Astrocyte of the hippocampus (primary cell): ENCODE data around the gene TXNDC12.
A peak's percentile ranks its signal among the peaks of the same experiment; 100 is the strongest.
"Not testable (repeated sequence)": the region's sequence is repeated elsewhere in the genome, so short reads cannot be mapped to it uniquely, and the experiment has no call there.

Experiments used
- DNase-seq: peaks from one replicate; pipeline ENCODE4 v3.0.0; 2011; ENCODE audit warnings: low read depth, low spot score

TXNDC12 gene

DNA sequence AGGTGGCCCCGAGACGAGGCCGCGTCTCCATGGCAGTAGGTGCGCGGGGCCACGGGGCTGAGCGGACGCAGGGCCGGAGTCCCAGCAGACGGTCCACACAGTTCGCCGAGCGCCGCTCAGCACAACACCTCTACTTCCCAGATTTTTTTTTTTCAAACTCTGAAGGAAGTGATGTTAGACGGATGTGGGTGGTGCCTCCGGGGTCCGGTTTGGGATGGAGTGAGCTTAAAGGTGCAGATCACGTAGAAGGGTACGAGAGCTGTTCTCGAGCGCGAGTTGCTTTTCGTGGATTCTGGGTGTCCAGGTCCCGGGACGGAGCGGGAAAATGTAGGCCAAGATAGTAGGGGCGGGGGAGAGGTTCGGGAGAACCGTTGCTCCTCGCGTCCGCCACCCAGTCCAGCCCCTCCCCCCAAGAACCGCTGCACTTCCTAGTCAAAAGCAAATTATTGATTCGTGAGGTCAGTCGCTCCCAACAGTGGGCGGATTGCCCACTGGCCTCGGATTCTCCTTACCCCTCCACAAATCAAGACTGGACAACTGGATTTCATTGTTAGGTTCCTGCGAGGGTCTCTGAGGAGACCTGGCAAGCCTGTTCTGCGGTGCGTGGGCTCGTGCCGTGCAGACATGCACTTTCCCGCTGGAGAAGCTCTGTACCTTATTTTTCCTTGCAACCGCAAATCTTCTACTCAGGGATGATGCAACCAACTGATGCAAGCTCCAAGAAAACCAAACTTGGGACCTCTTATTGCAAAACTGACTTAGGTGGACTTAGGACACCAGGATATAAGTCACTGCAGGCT lies at the start of gene TXNDC12:
Gene TXNDC12, minus strand, starts transcription at position 126 of the 800 bp plus-strand sequence. Its CDS starts 95 bp downstream, at position 31.
- peak; percentile 93 for DNase-seq

DNA sequence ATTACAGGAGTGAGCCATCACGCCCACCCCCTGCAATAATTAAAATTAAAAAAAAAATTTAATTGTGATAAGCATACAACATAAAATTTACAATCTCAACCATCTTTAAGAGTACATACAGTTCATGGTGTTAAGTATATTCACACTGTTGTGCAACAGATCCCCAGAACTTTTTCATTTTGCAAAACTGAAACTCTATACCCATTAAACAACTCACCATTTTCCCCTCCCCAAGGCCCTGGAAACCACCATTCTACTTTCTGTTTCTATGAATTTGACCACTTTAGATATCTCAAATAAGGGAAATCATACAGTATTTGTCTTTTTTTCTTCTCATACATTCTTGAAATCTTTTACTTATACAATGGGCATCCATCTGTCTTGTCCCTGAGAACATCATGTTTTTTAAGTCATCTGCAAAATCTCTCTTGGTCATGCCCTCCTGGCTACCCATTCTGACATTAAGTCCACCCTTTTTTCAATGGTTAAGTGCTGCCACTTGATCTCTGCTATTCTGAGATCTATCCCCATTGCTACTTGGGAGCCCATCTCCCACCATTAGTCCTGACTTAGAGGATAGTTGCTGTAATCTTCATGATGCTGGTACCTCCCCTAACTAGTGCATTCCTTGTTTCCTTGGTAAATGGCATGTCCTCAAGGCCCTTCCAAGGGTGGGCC lies 47.5 kb upstream of the TXNDC12 start:
- DNase-seq: no peak

DNA sequence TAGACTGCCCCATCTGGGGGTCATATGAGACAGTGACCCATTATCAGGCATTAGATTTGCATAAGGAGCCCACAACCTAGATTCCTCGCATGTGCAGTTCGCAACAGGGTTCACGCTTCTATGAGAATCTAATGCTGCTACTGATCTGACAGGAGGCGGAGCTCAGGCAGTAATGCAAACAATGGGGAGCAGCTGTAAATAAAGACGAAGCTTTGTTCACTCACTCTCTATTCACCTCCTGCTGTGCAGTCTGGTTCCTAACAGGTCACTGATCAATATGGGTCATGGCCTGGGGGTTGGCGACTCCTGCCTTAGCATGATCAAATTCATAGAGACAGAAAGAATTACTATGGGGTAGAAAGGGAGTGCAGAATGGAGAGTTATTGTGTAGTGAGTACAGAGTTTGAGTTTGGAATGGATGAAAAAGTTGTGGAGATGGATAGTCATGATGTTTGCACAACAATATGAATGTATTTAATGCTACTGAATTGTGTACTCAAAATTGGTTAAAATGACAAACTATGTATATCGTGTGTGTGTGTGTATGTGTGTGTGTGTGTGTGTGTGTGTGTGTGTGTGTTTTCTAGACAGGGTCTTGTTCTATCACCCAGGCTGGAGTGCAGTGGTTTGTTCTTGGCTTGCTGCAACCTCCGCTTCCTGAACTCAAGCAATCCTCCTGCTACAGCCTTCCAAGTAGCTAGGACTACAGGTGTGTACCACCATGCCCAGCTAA lies 43.3 kb upstream of the TXNDC12 start:
- no peak for DNase-seq

DNA sequence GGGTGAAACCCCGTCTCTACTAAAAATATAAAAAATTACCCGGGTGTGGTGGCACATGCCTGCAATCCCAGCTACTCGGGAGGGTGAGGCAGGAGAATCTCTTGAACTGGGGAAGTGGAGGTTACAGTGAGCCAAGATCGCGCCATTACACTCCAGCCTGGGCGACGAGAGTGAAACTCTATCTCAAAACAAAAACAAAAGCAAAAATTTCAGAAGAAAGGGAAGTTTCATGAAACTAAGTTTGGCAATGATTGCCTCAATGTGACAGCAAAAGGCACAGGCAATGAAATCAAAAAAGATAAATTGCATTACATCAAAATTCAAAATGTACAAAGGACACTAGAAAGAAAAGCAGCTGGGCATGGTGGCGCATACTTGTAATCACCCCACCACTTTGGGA lies 41.2 kb upstream of the TXNDC12 start:
- DNase-seq: no peak

DNA sequence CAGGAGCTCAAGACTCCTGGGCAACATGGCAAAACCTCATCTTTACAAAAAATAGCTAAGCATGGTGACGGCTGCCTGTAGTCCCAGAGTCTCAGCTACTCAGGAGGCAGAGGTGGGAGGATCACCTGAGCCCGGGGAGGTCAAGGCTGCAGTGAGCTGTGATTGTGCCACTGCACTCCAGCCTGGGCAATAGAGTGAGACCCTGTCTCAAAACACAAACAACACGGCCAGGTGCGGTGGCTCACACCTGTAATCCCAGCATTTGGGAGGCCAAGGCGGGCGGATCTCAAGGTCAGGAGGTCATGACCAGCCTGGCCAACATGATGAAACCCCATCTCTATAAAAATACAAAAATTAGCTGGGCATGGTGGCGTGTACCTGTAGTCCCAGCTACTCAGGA lies 39.3 kb upstream of the TXNDC12 start:
- not testable (repeated sequence) for DNase-seq

DNA sequence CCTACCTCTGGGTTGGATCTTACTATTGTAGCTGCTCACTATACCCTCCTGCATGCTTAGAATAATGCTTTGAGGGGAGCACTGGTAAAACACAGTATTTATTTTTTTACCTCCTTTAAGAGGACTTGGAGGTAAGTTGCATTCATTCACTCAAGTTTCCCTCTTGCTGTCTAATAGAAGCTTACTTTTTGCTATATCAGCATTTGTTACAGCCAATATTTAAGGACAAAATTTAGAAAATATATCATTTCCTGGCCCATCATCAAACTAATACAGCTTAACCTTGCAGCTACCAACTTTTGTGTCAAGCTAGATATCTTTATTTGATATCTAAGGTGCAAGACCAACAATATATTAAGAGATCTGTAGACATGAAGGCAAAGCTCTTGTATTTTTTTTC lies 32.9 kb upstream of the TXNDC12 start:
- DNase-seq: not testable (repeated sequence)

DNA sequence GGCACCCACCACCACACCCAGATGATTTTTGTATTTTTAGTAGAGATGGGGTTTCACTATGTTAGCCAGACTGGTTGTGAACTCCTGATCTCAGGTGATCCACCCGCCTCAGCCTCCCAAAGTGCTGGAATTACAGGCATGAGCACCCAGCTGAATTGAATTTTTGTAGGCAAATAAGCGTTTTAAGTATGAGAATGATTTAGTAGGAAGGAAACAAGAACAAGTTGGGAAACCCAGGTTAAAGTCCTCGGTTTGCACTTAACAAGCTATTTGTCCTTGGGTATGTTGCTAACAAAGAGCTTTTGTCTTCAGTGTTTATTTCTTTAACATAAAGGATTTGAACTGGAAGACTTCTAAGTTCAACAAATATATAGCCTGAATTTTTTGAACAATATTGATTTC lies 25.0 kb upstream of the TXNDC12 start:
- no peak for DNase-seq

DNA sequence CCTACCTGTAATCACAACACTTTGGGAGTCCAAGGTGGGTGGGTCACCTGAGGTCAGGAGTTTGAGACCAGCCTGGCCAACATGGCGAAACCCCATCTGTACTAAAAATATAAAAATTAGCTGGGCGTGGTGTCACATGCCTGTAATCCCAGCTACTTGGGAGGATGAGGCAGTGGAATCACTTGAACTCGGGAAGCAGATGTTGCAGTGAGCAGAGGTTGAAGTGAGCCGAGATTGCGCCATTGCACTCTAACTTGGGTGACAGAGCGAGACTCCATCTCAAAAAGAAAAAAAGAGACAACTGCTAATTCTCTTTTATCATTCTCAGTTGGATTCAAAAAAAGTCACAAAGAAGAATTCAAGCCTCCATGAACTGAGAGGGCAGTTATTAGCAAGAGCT lies 22.3 kb upstream of the TXNDC12 start:
- DNase-seq: not testable (repeated sequence)

DNA sequence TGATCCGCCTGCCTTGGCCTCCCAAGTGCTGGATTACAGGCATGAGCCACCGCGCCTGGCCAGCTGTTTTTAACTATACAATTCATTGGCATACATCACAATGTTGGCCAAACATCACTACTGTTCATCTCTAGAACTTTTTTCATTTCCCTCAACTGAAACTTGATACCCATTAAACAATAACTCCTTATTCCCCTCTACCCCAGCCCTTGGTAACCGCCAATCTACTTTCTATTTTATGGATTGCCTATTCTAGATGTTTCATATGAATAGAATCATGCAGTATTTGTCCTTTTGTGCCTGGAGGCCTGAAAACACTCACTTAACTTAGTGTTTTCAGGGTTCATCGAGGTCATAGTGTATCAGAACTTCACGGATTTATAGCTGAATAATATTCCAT lies 17.3 kb upstream of the TXNDC12 start:
- DNase-seq: no peak

DNA sequence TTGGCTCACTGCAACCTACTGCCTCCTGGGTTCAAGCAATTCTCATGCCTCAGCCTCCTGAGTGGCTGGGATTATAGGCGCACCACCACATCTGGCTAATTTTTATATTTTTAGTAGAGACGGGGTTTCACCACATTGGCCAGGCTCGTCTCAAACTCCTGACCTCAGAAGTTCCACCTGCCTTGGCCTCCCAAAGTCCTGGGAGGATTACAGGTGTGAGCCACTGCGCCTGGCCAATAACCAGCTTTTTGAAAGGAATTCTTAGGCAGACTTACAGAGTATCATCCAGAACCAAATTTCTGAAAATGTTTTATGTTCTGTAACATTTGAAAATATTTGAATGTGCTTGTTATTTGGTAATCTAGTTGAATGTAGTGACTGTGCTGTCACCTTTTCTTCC lies 15.7 kb upstream of the TXNDC12 start:
- DNase-seq: no peak

DNA sequence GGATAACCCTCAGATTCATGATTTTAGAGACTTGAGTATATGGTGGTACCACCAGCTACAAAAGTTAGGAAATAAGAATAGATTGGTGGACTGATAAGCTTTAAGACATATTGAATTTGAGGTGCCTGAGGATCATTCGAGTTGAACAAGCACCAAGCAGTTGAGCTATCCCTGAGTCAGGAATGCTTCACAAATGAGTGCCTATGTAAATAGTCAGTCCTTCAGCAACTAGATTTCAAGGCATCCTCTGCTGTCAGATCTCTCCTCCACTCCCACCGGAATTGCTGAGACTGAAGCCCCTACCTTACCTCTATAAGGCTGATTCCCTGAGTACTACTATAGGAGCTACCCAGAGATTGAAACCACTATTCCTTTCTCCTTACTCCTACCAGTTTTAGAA lies 8.2 kb upstream of the TXNDC12 start:
- no peak for DNase-seq

DNA sequence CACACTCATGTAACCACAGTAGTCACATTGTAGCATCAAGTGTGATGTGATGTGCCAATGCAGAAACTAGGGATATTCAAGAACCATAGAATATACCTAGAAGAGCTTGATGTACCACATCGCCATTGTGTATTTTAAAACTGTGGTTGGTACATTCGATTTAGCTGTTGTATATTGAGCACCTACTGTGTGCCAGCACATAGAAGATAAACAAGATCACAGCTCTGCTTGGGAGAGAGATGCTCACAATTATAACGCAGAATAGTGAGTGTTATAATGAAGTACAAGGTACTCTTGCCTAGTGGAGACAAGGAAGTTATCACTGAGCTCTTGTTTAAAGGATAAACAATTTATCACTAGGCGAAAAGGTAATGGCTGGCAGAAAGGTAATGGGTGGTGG lies 5.8 kb upstream of the TXNDC12 start:
- DNase-seq: no peak

DNA sequence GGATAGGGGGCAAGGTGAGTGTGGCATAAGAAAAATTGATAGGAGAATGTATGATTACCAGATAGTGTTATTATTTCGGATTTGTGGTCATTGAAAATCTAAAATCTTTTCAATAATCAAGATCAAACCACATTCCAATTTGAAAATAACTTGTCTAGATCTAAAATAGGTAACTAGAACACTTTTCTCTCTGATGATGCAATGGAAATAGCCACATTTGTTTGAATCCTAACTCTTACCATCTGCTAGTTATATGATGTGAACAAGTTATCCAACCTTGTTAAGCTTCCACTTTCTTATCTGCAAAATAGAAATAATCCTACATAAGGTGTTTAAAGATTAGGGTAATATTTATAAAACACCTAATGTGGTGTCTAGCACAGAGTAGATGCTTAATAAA lies 4.9 kb upstream of the TXNDC12 start:
- DNase-seq: no peak

DNA sequence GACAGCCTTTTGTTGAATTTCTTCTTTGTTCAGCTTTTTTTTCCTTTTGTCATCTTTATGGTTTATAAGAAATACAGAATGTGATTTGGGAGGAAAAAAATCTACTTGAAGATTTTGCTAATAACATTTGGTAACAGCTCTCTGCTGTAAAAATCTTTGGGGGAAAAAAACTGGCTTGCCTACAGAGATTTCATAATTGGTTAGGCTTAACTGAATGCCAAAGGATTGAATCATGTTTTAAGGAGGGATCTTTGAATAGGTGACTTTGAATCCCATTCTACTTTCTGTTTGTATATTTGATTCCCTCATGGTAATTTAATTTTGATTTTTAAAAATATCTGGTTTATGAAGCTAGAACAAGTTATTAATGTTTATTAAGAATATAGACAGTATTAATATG lies 4.3 kb upstream of the TXNDC12 start:
- peak; percentile 50 for DNase-seq

DNA sequence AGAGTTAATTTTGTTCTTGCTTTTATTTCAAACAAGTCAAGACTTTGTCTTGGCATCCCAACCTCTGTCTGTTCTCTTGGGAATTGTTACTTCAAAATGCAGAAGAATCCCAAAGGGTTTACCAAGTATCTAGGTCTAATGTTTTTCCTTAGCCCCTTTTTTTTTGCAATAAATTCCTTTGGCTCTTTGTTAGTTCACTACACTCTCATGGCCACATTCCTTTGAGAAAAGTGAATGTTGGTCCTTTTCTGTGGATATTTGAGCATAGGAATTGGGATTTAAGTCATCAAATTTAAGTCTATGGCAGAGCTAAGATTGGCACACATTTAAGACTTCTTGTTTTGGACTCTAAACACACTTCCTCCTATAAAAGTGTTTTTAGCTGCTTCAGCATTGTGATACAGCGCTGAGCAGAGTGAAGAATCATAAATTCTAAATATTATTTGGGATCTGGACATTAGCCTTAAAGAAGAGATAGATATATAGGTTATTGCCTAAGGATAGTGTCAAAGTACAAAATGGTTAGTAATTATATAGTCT lies 3.0 kb upstream of the TXNDC12 start:
- DNase-seq: peak; percentile 22

DNA sequence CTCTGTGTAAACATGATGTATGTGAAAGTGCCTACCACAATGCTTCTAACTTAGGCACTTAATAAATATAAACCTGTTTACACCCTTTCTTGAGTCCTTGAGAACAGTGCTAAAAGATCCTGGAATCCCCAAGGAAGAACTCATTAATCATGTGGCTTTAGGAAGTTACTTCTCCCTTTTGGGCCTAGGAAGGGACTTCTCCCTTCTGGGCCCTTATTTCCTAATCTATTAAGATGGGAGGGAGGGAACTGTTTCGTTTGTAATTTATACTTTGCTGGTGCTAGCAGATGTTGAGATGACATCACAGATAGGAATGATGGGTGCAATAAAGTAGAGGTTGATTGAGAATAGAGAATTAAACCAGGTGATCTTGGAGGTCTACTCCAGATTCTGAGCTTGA lies 2.3 kb upstream of the TXNDC12 start:
- DNase-seq: no peak

DNA sequence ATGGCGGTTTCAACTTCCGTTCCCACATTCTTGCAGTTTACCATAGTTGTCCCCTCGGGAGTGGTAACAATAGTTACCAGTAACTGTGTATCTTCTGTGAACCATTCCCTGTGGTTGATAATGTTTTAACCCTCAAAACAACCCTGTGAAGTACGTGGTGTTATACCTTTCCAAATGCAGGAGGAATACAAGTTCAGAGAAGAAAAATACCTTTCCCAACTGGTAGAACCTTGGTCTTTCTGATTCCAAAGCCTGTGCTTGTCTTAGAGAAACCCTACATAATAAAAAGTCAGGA lies 1.9 kb upstream of the TXNDC12 start:
- no peak for DNase-seq

DNA sequence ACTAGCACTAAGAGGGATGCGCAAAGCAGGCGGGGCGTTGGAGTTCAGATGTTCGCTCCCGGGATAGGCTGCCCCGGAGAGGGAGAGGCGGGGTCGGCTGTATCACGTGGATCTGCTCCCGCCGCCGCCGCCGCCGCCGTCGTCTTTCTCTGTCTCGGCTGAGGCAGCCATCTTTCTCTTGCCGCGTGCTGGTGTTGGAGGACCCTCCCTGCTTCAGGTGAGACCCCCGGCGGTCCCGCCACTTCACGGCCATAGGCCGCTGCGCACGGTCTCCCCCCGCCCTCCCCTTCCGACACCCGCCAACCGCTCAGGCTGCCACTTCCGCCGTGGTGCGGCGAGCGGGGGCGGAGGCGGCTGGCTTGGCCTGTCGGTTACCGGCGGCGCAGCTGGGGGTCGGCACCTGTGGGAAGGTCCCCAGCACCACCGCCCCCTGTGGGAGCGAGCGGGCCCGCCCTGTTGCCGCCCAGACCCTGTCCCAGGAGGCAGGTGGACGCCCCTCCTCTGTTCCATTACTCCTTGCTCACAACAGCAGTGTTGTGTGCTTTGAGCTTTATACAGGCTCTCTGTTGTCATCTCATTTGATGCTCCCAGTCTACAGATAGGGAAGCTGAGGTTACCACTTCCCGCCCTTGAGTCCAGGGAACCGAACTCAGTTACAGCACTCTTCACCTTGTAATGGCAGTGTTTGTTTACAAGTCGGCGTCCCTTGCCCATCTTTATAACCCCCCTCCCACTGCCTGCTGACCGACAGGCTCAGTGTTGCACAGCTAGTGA lies 1.4 kb upstream of the TXNDC12 start, which contains the start of gene BTF3L4:
Gene BTF3L4, plus strand, starts transcription at position 133 of the 774 bp plus-strand sequence. CDS start 3,553 bp downstream, outside the sequence.
- DNase-seq: peak; percentile 96

DNA sequence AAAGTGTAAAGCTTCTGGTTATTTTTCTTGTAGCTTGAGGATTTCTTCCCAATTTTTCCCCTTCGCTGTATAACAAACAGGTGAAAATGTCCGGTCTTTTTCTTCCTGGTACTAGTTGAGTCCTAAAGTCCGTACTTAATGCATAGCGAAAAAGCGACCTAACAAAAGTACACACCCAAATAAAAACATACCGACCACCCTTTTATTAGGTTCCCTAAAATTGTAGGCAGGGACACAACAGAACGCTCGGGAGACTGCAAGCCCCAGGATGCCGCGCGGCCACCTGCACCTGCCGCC lies 823 bp upstream of the TXNDC12 start:
- no peak for DNase-seq

DNA sequence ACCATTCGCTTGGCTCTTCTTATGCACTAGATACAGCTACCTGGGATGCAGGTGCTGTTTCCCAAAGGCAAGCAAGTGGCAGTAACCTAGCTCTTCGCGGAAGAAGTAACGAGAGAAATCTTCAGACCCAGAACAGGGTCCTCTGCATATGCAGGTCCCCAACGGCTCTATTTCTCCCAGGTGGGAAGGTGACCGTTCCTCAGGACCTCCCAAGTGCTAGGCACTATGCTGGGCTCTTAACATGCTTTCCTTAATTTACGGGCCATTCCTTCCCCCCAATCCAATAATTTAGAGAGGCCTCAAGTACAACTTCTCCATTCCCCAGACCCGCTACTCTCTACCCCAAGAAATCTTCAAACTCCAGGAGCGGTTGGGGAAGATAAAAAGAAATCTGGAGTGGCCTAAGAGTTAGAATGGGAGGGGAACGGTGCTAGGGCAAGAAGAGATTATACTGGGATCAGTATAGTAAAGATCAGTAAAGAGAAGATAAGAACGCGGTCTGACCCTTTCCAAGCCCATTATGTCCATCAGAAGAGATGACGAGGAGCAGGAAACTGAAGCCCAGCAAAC lies 410 bp downstream of the TXNDC12 start:
- peak; percentile 7 for DNase-seq

DNA sequence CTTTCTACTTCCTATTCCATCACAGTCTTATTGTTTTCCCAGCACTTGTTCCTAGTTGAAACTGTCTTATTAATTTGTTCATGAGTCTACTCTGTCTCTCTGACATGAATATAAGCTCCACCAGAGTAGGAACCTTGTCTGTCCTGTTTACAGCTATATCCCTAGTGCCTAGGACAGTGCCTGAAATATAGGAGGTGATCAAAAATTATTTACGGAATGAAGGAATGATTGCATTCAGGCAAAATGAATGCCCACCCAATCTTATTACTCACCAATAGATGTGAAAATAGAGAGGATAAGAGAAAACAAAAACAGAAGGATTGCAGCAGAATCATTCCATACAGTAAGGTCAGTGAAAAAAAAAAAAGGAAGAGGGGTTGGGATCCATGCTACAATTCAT lies 1.1 kb downstream of the TXNDC12 start:
- no peak for DNase-seq
